CD4-positive, alpha-beta memory T cell (primary cell): ENCODE results near the gene SIMC1. TPM values are rescaled to one million over a fixed set of nuclear protein-coding genes. Genes with fewer than 3 reads are reported as not detected.

Experiments
- CTCF ChIA-PET: fragments of 350-600 bp; sonication (Branson Sonifier 250); formaldehyde crosslinking; loops from one replicate; lab custom pipeline; 2021; ENCODE audit warnings: inconsistent platforms; ENCODE audit not compliant: partially characterized antibody; lab: Charles Lee
- POLR2A ChIA-PET: fragments of 350-600 bp; sonication (Branson Sonifier 250); formaldehyde crosslinking; loops from one replicate; lab custom pipeline; 2021; ENCODE audit not compliant: partially characterized antibody; lab: Charles Lee
- DNase-seq, 5 donors: peaks; one replicate each; pipeline versions ENCODE4 v3.0.0 to v3.0.0-alpha.2; 2020 to 2022; ENCODE audit warnings: mixed read lengths in 1 of 5
- H3K27ac ChIP-seq: one replicate; pipeline ENCODE4 v1.7.0; 2013; ENCODE audit warnings: low read depth, low read length
- H3K27me3 ChIP-seq: 2 replicates; pipeline ENCODE4 v1.7.0; 2013; ENCODE audit warnings: mild to moderate bottlenecking, low read length, moderate library complexity; ENCODE audit not compliant: insufficient read depth
- H3K36me3 ChIP-seq: 2 replicates; pipeline ENCODE4 v1.7.0; 2013; ENCODE audit warnings: mild to moderate bottlenecking, low read length, moderate library complexity; ENCODE audit not compliant: insufficient read depth
- H3K4me1 ChIP-seq: 2 replicates; pipeline ENCODE4 v1.7.0; 2013; ENCODE audit warnings: mild to moderate bottlenecking, low read length, moderate library complexity; ENCODE audit not compliant: insufficient read depth
- H3K4me3 ChIP-seq, 2 donors: one replicate each; pipeline ENCODE4 v1.7.0; 2013; ENCODE audit warnings: low read length in 2 of 2, mild to moderate bottlenecking in 1 of 2
- H3K9me3 ChIP-seq, 2 donors: one replicate each; pipeline ENCODE4 v1.7.0; 2013; ENCODE audit warnings: low read length in 2 of 2, control low read depth in 1 of 2; ENCODE audit not compliant: control insufficient read depth in 1 of 2
- H3K27ac Mint-ChIP-seq, 7 donors: one replicate each; pipeline ENCODE4 v1.8.0; 2020 to 2021; ENCODE audit warnings: mixed read lengths in 7 of 7, mild to moderate bottlenecking in 6 of 7, inconsistent platforms in 3 of 7, moderate library complexity in 3 of 7
- H3K27me3 Mint-ChIP-seq, 2 donors: one replicate each; pipeline ENCODE4 v1.8.0; 2020 to 2021; ENCODE audit warnings: mixed read lengths in 2 of 2
- H3K36me3 Mint-ChIP-seq, 2 donors: one replicate each; pipeline ENCODE4 v1.8.0; 2020 to 2021; ENCODE audit warnings: mixed read lengths in 2 of 2, inconsistent platforms in 1 of 2, mild to moderate bottlenecking in 1 of 2
- H3K4me1 Mint-ChIP-seq, 4 donors: one replicate each; pipeline ENCODE4 v1.8.0; 2020 to 2021; ENCODE audit warnings: mixed read lengths in 4 of 4, mild to moderate bottlenecking in 1 of 4
- H3K4me3 Mint-ChIP-seq, 8 donors: one replicate each; pipeline ENCODE4 v1.8.0; 2020 to 2021; ENCODE audit warnings: mixed read lengths in 8 of 8, mild to moderate bottlenecking in 7 of 8, moderate library complexity in 6 of 8, inconsistent platforms in 3 of 8
- H3K9me3 Mint-ChIP-seq, 8 donors: one replicate each; pipeline ENCODE4 v1.8.0; 2020 to 2021; ENCODE audit warnings: mixed read lengths in 8 of 8, mild to moderate bottlenecking in 5 of 8, inconsistent platforms in 3 of 8, moderate library complexity in 1 of 8
- intact Hi-C: fragments of 100-400 bp; cut with micrococcal nuclease; formaldehyde crosslinking; loops from one replicate; pipeline ENCODE4 v1.15.1; 2023
- polyA plus RNA-seq, 2 donors: library from polyadenylated mRNA; unstranded; fragments of 300-500 nt; fragmentation: Illumina TruSeq; gene quantifications; one replicate each; pipeline ENCODE4 v1.2.3, GENCODE V29; 2021
- total RNA-seq, 2 experiments: library from RNA; stranded (reverse); gene quantifications; one replicate each; pipeline ENCODE4 v1.2.3, GENCODE V29; 2021

SIMC1 gene
- total and polyA plus RNA-seq, 4 experiments from 2014 or later = 3.1 to 27.3 (median 21.6) TPM

DNA sequence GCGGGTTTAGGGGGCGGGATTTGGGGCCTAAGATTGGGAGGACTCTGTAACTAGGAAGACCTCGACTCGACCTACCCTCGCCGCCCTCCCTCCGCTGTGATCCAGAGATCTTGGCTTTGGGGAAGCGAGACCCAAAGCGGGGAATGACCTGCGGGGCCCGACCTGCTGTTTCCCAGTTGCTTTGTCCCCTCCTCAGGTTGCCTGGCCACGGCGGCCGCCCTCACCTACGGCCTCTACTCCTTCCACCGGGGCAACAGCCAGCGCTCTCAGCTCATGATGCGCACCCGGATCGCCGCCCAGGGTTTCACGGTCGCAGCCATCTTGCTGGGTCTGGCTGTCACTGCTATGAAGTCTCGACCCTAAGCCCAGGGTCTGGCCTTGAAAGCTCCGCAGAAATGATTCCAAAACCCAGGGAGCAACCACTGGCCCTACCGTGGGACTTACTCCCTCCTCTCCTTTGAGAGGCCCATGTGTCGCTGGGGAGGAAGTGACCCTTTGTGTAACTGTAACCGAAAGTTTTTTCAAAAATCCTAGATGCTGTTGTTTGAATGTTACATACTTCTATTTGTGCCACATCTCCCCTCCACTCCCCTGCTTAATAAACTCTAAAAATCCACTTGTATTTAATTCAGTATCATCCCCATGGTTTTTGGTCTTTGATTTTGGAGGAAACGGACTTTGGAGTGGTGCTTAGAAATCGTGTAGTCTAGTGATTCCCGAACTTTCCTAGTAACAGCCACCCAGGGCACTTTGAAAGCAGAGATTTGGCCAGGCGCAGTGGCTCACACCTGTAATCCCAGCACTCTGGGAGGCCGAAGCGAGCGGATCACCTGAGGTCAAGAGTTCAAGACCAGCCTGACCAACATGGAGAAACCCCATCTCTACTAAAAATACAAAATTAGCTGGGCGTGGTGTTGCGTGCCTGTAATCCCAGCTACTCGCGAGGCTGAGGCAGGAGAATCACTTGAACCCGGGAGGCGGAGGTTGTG lies 151.2 kb downstream of the SIMC1 start:
- peaks cover 12 to 63% of the 10 kb centered on the region in 2 donors for H3K36me3 Mint-ChIP-seq
- Histone ChIP-seq H3K4me3 (peak overlapping the region; percentile 73 to 99), H3K27ac (peak overlapping the region; percentile 91)

GRCh38 chr5:176391479-176391878 lies 153.3 kb downstream of the SIMC1 start:
- DNase-seq = no peak
- Histone ChIP-seq H3K9me3 (no peaks in the 10 kb centered on the region), H3K27ac (no peak overlapping the region), H3K4me3 (no peak overlapping the region), H3K36me3 (peaks cover 11% of the 10 kb centered on the region), H3K27me3 (no peaks in the 10 kb centered on the region), H3K4me1 (peaks cover 30% of the 10 kb centered on the region)
- ChIA-PET CTCF (interaction anchor here (0.6 to 1.4 kb wide), 4 partner anchors 39 to 541 kb away, joined by 3 read pairs; no protein-coding TSS in a partner anchor), POLR2A (interaction anchor here (1.0 to 1.9 kb wide), 3 partner anchors 29 to 146 kb away, joined by 3 to 5 read pairs (median 3); partner anchors contain the start of gene RNF44)
- peaks cover 8 to 53% of the 10 kb centered on the region in 2 donors for H3K36me3 Mint-ChIP-seq
- peaks cover 15 to 33% (median 24%) of the 10 kb centered on the region in 4 donors for H3K4me1 Mint-ChIP-seq
- peaks cover 0 to 1% (median 0%) of the 10 kb centered on the region in 8 donors for H3K9me3 Mint-ChIP-seq
- no peaks in the 10 kb centered on the region for H3K27me3 Mint-ChIP-seq
- intact Hi-C loops = no loop called here
- peak overlapping the region in 4 of 7 donors; percentile 25 to 96 (median 58) for H3K27ac Mint-ChIP-seq
- no peak overlapping the region for H3K4me3 Mint-ChIP-seq

More for the DNA sequence above, 151.2 kb downstream of the SIMC1 start:
- intact Hi-C loops = loop anchor here (1.0 kb wide), 4 partner anchors 27 to 258 kb away; partner anchors contain the start of genes CLTB, FAF2, RNF44 and TSPAN17
- DNase-seq = no peak
- Mint-ChIP-seq H3K4me1 (peaks cover 17 to 45% (median 30%) of the 10 kb centered on the region in 4 donors), H3K4me3 (peak overlapping the region; percentile 95 to 100 (median 97)), H3K27ac (peak overlapping the region; percentile 96 to 100 (median 100)), H3K27me3 (no peaks in the 10 kb centered on the region), H3K9me3 (peaks cover 0 to 1% (median 0%) of the 10 kb centered on the region in 8 donors)
- ChIA-PET POLR2A (interaction anchor here (0.8 to 2.5 kb wide), 17 partner anchors 8 to 271 kb away, joined by 3 to 40 read pairs (median 5); partner anchors contain the start of genes CLTB, FAF2, KIAA1191 and RNF44), CTCF (interaction anchor here (0.7 to 1.3 kb wide), 2 partner anchors 26 to 101 kb away, joined by 3 to 4 read pairs; no protein-coding TSS in a partner anchor)
- Histone ChIP-seq H3K4me1 (peaks cover 33% of the 10 kb centered on the region), H3K27me3 (no peaks in the 10 kb centered on the region), H3K36me3 (peaks cover 27% of the 10 kb centered on the region), H3K9me3 (no peaks in the 10 kb centered on the region)

DNA sequence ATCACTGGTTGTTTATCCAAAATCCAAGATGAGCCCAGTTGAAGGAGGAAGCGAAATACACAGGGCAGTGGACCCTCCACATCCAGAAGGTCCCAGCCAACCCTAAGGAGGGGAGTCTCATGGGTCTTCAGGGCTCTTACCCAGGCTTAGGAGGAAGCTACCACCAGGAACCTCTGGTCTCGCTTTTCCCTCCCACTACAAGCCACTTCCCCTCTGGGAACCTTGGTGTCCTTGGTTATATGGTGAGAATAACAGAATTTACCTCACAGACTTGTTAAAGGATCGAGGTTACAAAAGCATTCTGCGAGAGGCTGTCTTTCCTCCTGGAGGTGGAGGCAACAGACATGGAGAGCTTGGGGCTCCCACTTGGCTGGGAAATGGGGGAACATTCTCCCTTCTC lies 153.8 kb downstream of the SIMC1 start:
- Mint-ChIP-seq H3K9me3 (peaks cover 0 to 1% (median 0%) of the 10 kb centered on the region in 8 donors), H3K4me1 (peaks cover 12 to 28% (median 20%) of the 10 kb centered on the region in 4 donors), H3K27ac (peak overlapping the region in 4 of 7 donors; percentile 48 to 96 (median 70)), H3K4me3 (no peak overlapping the region), H3K36me3 (peaks cover 8 to 54% of the 10 kb centered on the region in 2 donors), H3K27me3 (no peaks in the 10 kb centered on the region)
- intact Hi-C loops = no loop called here
- no peak for DNase-seq
- ChIA-PET POLR2A (interaction anchor here (1.0 to 1.9 kb wide), 2 partner anchors 30 to 146 kb away, joined by 3 to 5 read pairs; partner anchors contain the start of gene RNF44), CTCF (interaction anchor here (0.6 to 1.4 kb wide), 2 partner anchors 268 to 540 kb away, joined by 3 read pairs; no protein-coding TSS in a partner anchor)
- Histone ChIP-seq H3K27ac (no peak overlapping the region), H3K4me1 (peaks cover 24% of the 10 kb centered on the region), H3K27me3 (no peaks in the 10 kb centered on the region), H3K9me3 (no peaks in the 10 kb centered on the region), H3K36me3 (peaks cover 9% of the 10 kb centered on the region), H3K4me3 (no peak overlapping the region)

DNA sequence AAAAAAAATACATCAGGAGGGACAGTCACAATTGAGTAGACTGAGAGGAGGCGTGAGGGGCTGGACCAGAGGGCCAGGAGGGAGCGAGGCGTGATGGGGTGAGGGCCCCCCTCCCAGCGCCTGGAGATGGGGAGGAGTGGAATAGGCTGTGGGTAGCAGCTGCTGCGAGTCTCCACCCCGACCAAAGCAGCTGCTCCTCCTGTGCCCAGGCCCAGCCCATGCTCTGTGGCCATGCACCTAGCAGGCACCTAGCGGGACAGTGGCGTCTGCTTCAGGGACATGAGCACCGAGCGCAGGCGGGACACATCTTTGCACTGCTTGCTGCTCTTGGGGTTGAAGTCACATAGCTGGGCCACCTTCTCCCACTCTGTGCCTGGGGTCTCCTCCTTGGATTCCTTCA lies 154.3 kb downstream of the SIMC1 start:
- intact Hi-C loops = no loop called here
- peaks cover 0 to 1% (median 0%) of the 10 kb centered on the region in 8 donors for H3K9me3 Mint-ChIP-seq
- peaks cover 9 to 23% (median 15%) of the 10 kb centered on the region in 4 donors for H3K4me1 Mint-ChIP-seq
- H3K27me3 Mint-ChIP-seq = no peaks in the 10 kb centered on the region
- no peak for DNase-seq
- CTCF ChIA-PET = interaction anchor here (1.1 kb wide), 1 partner anchor 100 kb away, joined by 3 read pairs; no protein-coding TSS in a partner anchor
- Histone ChIP-seq H3K27me3 (no peaks in the 10 kb centered on the region), H3K4me1 (peaks cover 19% of the 10 kb centered on the region), H3K9me3 (no peaks in the 10 kb centered on the region), H3K4me3 (no peak overlapping the region), H3K27ac (no peak overlapping the region), H3K36me3 (peaks cover 9% of the 10 kb centered on the region)
- peak overlapping the region in 2 of 7 donors; percentile 55 to 96 for H3K27ac Mint-ChIP-seq
- POLR2A ChIA-PET = no interaction called here
- H3K4me3 Mint-ChIP-seq = no peak overlapping the region
- peaks cover 10 to 53% of the 10 kb centered on the region in 2 donors for H3K36me3 Mint-ChIP-seq

- DNase-seq = no peak
- Mint-ChIP-seq H3K36me3 (peaks cover 10 to 50% of the 10 kb centered on the region in 2 donors), H3K27ac (no peak overlapping the region), H3K4me1 (peaks cover 3 to 8% (median 5%) of the 10 kb centered on the region in 4 donors), H3K4me3 (no peak overlapping the region), H3K9me3 (no peaks in the 10 kb centered on the region), H3K27me3 (no peaks in the 10 kb centered on the region)
- ChIA-PET CTCF (interaction anchor here (0.5 to 1.6 kb wide), 2 partner anchors 14 to 266 kb away, joined by 3 to 4 read pairs; no protein-coding TSS in a partner anchor), POLR2A (interaction anchor here (0.9 kb wide), 1 partner anchor 32 kb away, joined by 3 read pairs; the partner anchor contains the start of gene KIAA1191)
- intact Hi-C loops = no loop called here
- Histone ChIP-seq H3K4me1 (peaks cover 11% of the 10 kb centered on the region), H3K27ac (no peak overlapping the region), H3K27me3 (no peaks in the 10 kb centered on the region), H3K36me3 (peaks cover 9% of the 10 kb centered on the region), H3K4me3 (no peak overlapping the region), H3K9me3 (no peaks in the 10 kb centered on the region)
These were observed 155.9 kb downstream of the SIMC1 start for GRCh38 chr5:176394096-176394495.

DNA sequence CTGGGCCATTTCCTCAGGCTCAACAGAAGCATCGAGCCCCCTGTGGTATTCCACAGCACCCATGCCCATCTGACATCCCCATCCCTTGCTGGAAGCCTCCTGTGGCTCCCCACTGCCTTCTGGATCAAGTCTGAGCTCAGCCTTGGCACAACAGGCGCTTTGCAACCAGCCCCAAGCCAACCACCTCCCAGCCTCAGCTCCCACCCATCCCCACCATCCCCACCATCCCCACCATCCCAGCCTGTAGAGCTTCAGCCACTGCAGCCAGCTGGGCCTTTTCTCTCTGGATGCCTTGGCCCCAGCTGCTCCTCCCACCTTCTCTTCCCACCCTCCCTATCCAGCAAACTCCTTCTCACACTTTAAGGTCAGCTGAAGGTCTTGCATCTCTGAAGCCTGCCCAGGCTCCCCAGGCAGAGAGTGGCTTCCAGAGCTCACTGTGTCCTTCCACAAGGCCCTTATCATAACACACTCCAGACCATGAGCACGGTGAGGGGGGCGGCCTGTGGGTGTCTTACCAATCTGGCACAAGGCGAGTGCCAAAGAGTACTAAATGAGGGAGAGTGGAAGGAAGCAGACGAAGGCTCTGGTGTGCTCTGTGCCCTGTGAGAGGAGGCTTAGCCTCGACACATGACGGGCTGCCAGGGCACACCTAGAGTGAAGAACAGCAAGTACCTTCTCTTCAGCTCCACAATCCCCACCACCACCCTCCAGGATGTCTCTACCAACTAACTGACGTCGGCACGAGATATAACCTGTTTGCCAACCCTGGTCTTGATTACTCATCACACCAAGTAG lies 156.9 kb downstream of the SIMC1 start:
- Mint-ChIP-seq H3K36me3 (peaks cover 10 to 46% of the 10 kb centered on the region in 2 donors), H3K4me3 (no peak overlapping the region), H3K27ac (no peak overlapping the region), H3K9me3 (no peaks in the 10 kb centered on the region), H3K4me1 (no peaks in the 10 kb centered on the region), H3K27me3 (no peaks in the 10 kb centered on the region)
- Histone ChIP-seq H3K27me3 (no peaks in the 10 kb centered on the region), H3K9me3 (no peaks in the 10 kb centered on the region), H3K36me3 (peaks cover 9% of the 10 kb centered on the region), H3K4me1 (peaks cover 2% of the 10 kb centered on the region), H3K4me3 (no peak overlapping the region), H3K27ac (no peak overlapping the region)
- intact Hi-C loops = no loop called here
- ChIA-PET POLR2A (no interaction called here), CTCF (interaction anchor here (1.6 kb wide), 1 partner anchor 265 kb away, joined by 3 read pairs; no protein-coding TSS in a partner anchor)
- no peak for DNase-seq
